NOMO-1 treated with dmso at 0.1 percent for 144 hours (cell line): Measurements from ENCODE around the gene BAD.
"Not testable (repeated sequence)": the region's sequence is repeated elsewhere in the genome, so short reads cannot be mapped to it uniquely, and the experiment has no call there.

ENCODE experiments used
- DNase-seq: peaks from one replicate; lab custom pipeline; 2025; ENCODE audit not compliant: unreplicated experiment; lab: John Stamatoyannopoulos, UW

BAD gene

GRCh38 chr11:64315667-64316526, 31.4 kb upstream of the BAD start:
- DNase-seq: not testable (repeated sequence)

DNA sequence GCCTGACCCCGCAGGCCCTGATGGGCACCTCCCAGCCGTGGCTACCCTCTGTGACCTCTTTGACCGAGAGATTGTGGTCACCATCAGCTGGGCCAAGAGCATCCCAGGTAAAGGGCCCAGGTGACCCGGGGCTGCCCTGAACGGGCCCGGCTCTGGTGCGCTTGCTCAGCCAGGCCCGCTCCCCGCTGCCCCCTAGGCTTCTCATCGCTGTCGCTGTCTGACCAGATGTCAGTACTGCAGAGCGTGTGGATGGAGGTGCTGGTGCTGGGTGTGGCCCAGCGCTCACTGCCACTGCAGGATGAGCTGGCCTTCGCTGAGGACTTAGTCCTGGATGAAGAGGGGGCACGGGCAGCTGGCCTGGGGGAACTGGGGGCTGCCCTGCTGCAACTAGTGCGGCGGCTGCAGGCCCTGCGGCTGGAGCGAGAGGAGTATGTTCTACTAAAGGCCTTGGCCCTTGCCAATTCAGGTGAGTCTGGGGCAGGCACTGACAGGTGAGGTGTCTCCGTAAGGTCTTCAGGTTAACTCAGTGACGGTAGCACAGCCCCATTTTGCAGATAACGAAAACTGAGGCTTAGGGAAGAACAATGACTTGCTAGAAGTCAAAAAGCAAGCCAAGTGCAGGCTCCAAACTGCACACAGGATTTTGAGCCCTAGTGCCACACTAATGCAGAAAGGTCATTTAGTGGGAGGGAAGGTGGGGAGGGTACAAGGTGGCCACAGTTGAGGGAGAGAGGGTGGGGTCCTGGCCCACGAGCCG, 30.5 kb upstream of the BAD start:
- no peak for DNase-seq

- DNase-seq: no peak
Measured at GRCh38 chr11:64314146-64314804, 29.8 kb upstream of the BAD start.

DNA sequence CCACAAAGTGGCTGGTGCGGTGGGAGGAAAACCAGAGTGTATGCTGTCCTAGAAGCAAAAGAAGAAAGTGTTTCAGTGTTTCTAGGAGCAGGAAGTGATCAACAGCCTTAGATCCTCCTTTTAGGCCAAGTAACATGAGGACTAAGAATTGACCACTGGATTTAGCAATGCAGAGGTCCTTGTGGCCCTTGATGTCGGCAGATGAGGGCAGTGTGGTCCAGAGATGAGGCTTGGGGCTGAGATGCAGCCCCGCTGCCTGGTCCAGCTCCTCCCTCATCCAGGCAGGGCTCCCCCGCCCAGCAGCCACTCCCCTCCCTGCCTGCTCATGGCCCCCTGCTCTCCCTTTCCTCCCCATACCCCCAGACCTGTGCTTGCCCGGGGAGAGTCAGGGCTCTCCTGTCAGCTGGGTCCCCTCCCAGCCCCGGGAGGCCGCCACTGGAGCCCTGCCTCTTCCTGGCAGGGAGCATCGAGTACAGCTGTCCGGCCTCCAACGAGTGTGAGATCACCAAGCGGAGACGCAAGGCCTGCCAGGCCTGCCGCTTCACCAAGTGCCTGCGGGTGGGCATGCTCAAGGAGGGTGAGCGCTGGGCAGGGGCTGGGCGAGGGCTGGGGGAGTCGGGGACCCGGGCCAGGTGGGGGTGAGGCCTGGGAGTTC, 29.2 kb upstream of the BAD start:
- DNase-seq: no peak

GRCh38 chr11:64312947-64313346, 28.5 kb upstream of the BAD start:
- no peak for DNase-seq

- not testable (repeated sequence) for DNase-seq
Measured at GRCh38 chr11:64307795-64308194, 23.3 kb upstream of the BAD start.

DNA sequence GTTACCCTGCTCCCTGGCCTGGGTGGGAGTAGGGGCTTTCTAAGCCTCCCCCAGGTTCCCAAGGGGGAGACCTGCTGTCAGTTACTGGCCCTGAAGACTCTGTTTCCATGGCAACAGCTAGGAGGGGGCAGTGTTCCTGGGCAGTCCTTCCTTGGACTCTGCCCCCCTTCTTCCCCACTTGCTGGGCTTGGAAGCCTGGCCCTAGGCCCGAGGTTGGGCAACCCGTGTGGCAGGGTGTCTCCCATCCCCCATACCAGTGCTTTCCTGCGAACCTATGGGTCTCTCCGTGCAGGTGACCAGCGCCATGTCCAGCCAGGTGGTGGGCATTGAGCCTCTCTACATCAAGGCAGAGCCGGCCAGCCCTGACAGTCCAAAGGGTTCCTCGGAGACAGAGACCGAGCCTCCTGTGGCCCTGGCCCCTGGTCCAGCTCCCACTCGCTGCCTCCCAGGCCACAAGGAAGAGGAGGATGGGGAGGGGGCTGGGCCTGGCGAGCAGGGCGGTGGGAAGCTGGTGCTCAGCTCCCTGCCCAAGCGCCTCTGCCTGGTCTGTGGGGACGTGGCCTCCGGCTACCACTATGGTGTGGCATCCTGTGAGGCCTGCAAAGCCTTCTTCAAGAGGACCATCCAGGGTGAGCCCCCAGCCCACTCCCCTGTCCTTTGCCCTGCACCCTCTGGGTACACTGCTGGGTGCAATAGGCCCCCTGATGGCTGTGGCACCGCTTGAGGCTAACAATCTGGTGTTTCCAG, 22.6 kb upstream of the BAD start:
- DNase-seq: no peak

DNA sequence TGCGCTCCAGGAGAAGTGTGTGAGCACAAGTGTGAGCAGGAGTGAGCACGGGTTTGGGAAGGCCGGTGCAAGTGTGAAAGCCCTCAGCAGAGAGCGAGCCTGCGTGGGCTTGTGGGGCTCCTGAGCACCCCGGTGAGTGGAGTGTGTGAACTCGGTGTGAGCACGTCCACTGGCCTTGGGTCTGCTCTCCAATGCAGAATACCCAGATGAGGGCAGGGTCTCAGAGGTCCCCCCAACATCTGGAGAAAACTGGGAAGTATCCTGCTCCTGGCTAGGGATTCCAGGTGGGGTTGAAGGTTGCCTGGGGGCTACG, 22.1 kb upstream of the BAD start:
- DNase-seq: no peak

DNA sequence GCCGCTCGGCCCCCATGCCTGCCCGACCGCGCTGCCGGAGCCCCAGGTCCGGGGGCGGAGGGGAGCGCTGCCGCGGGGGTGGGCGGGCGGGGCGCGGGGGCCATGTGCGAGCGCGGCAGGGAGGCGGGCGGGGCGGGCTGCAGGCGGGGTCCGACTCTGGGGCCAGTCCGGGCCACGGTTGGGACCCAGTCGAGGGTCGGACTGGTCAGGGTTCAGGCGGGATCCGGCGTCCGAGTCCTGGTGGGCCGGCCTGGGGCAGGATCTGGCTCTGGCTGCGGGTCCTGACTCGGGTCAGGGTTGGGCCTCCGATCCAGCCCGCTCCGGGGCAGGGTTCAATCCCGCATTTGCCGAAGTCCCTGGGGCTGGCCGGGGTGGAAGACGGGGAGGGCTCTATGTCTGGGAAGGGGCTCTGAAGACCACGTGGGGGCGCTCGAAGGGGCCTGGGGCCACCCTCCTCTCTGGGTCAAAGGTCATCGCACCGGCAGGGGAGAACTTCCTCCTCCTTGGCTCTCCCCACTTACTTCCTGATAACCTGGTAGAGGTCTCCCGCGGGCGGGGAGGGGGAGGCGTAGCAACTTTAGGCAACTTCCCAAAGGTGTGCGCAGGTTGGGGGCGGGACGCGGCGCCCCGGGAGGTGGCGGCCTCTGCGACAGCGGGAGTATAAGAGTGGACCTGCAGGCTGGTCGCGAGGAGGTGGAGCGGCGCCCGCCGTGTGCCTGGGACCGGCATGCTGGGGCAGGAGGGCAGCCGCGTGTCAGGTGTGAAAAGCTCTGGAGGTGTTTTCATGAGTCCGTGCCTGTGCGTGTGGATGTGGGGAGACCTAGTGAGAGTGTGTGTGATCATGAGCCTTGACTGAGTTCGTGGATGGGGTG, 21.5 kb upstream of the BAD start:
- peak; percentile 69 for DNase-seq

GRCh38 chr11:64305075-64305690, 20.7 kb upstream of the BAD start, which contains the start of gene ESRRA:
ESRRA (plus strand) TSS chr11:64305524; CDS start chr11:64307180, 1,656 bp downstream.
- peak; percentile 99 for DNase-seq

GRCh38 chr11:64304316-64305072, 20.0 kb upstream of the BAD start:
- peak; percentile 87 for DNase-seq

GRCh38 chr11:64304032-64304315, 19.5 kb upstream of the BAD start:
- no peak for DNase-seq

GRCh38 chr11:64303109-64304031, 18.9 kb upstream of the BAD start:
- no peak for DNase-seq

DNA sequence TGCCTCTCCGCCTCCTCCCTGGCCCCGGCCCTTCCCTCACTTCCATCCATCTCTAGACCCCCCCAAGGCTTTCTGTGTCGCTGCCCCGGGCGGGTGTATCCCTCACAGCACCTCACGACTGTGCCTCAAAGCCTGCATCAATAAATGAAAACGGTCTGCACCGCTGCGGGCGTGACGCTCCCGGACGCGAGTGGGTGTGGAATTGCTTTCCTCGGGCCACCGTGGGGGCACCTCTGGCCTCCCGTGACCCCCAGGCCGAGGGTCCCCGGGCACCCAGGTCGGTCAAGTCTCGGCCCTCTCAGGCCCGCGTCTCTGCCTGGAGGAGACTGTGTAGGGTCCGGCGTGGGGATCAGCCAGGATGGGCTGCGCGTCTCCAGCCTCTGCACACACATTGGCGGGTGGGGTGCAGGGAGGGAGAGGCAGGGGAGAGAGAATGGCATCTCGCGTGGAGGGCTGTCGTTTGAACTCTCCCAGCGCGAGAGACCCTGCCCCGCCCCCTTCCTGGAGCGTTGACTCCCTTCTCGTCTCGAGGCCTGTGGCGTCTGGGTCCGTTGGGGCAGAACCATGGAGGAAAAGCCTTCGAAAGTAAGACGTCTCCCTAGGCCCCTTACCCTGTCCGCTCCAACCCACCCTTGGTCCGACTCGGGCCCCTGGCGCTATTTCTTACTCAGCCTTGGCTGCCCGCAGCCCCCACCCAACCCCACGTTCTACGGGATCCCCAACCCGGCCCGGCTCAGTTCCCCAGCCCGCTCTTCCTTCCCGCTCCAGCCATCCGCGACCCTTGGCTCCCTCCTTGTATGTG, 15.6 kb upstream of the BAD start, which contains the start of gene CATSPERZ:
CATSPERZ (plus strand) TSS at position 512 of the 802 bp plus-strand sequence; CDS start at position 565, 53 bp downstream.
- no peak for DNase-seq

DNA sequence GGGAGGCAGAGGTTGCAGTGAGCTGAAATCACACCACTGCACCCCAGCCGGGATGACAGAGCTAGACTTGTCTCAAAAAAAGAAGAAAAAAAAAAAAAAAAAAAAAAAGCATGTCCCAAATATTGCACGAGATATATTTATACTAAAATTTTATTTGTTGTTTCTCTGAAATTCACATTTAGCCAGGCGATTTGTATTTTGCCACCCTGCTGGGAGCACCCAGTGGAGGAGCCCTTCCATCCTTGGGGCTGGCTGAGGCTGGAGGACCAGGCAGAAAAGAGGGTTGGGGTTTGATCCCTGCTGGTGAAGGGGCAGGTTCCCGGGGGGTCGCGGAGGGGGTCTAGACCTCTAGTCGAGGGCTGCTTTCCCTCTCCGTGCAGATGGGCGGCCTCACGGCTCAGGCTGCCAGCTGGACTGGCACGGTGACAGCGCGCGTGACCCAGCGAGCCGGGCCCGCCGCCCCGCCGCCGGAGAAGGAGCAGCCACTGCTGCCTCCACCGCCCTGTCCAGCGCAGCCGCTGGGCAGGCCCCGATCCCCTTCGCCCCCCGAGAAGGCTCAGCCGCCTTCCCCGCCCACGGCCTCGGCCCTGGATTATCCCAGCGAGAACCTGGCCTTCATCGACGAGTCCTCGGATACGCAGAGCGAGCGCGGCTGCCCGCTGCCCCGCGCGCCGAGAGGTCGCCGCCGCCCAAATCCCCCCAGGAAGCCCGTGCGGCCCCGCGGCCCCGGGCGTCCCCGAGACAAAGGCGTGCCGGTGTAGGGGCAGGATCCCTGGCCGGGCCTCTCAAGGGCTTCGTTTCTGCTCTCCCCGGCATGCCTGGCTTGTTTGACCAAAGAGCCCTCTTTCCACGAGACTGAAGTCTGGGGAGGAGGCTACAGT, 14.7 kb upstream of the BAD start:
- DNase-seq: no peak
